H1 (cell line): Measurements from ENCODE around the gene PIGV. TPM values are rescaled to one million over a fixed set of nuclear protein-coding genes. Genes with fewer than 3 reads are reported as not detected.
"Not testable (repeated sequence)": the region's sequence is repeated elsewhere in the genome, so short reads cannot be mapped to it uniquely, and the experiment has no call there.

Experiments used
- CTCF ChIA-PET: fragments of 300-600 bp; sonication (Branson Sonifier 250); formaldehyde crosslinking; loops from one replicate; lab custom pipeline; 2021; ENCODE audit not compliant: partially characterized antibody; lab: Charles Lee
- POLR2A ChIA-PET: fragments of 300-600 bp; sonication (Branson Sonifier 250); formaldehyde crosslinking; loops from one replicate; lab custom pipeline; 2021; ENCODE audit warnings: inconsistent platforms; ENCODE audit not compliant: partially characterized antibody; lab: Charles Lee
- DNase-seq, 2 experiments: peaks; one replicate each; pipeline versions ENCODE4 v3.0.0 to v3.0.0-alpha.2; 2010 to 2022; ENCODE audit warnings: low spot score in 2 of 2, low read depth in 1 of 2, mixed read lengths in 1 of 2
- FAIRE-seq: peaks from 2 replicates; lab custom pipeline; 2011; peaks lifted over from hg19 to GRCh38; lab: Jason Lieb, UNC
- H2AFZ ChIP-seq: 2 replicates; pipeline ENCODE4 v1.8.1; 2012; ENCODE audit warnings: low read length, inconsistent platforms
- H2AK5ac ChIP-seq: 2 replicates; pipeline ENCODE4 v1.6.1; 2013; ENCODE audit warnings: low read depth, low read length
- H2BK120ac ChIP-seq: replicated peaks from 2 replicates; pipeline ENCODE3; 2013; ENCODE audit warnings: low read depth, low read length, inconsistent platforms
- H2BK12ac ChIP-seq: 2 replicates; pipeline ENCODE4 v1.6.1; 2013; ENCODE audit warnings: low read depth, low read length
- H2BK15ac ChIP-seq: 2 replicates; pipeline ENCODE4 v1.6.1; 2013; ENCODE audit warnings: low read length
- H2BK20ac ChIP-seq: 2 replicates; pipeline ENCODE4 v1.6.1; 2013; ENCODE audit warnings: low read length
- H2BK5ac ChIP-seq: 2 replicates; pipeline ENCODE4 v1.6.1; 2013; ENCODE audit warnings: low read depth, low read length
- H3K14ac ChIP-seq: 2 replicates; pipeline ENCODE4 v1.6.1; 2013; ENCODE audit warnings: inconsistent platforms; ENCODE audit not compliant: insufficient read length
- H3K18ac ChIP-seq: 2 replicates; pipeline ENCODE4 v1.6.1; 2013; ENCODE audit warnings: low read length; ENCODE audit errors: extremely low read depth
- H3K23ac ChIP-seq: 2 replicates; pipeline ENCODE4 v1.6.1; 2013; ENCODE audit warnings: inconsistent platforms; ENCODE audit not compliant: insufficient read length
- H3K23me2 ChIP-seq: 2 replicates; pipeline ENCODE4 v1.6.1; 2013; ENCODE audit warnings: low read depth, low read length
- H3K27ac ChIP-seq: 2 replicates; pipeline ENCODE4 v1.6.1; 2011; ENCODE audit warnings: low read depth, low read length, inconsistent platforms
- H3K27me3 ChIP-seq, 4 experiments: replicated peaks in 1 of 4; 1 replicate in 1 of 4; 2 replicates in 3 of 4; pipeline versions ENCODE4 v1.6.1 to v1.8.1; 2011 to 2013; ENCODE audit warnings: low read length in 3 of 4, mild to moderate bottlenecking in 3 of 4, inconsistent platforms in 2 of 4, mixed read lengths in 2 of 4, moderate library complexity in 1 of 4; ENCODE audit not compliant: control insufficient read depth in 3 of 4, insufficient read depth in 3 of 4; ENCODE audit errors: extremely low read depth in 1 of 4
- H3K36me3 ChIP-seq, 4 experiments: 2 replicates each; pipeline versions ENCODE4 v1.6.1 to v1.8.1; 2011 to 2013; ENCODE audit warnings: mild to moderate bottlenecking in 4 of 4, low read length in 3 of 4, moderate library complexity in 2 of 4, control low read depth in 1 of 4, inconsistent platforms in 1 of 4; ENCODE audit not compliant: insufficient read depth in 4 of 4, control insufficient read depth in 2 of 4
- H3K4ac ChIP-seq: replicated peaks from 2 replicates; pipeline ENCODE3; 2013; ENCODE audit warnings: low read length, low read depth, mixed read lengths, inconsistent platforms; ENCODE audit not compliant: insufficient read length
- H3K4me1 ChIP-seq, 4 experiments: replicated peaks in 1 of 4; 1 replicate in 1 of 4; 2 replicates in 3 of 4; pipeline versions ENCODE4 v1.6.1 to v1.8.1; 2011 to 2013; ENCODE audit warnings: low read length in 3 of 4, inconsistent platforms in 2 of 4, mixed read lengths in 1 of 4; ENCODE audit not compliant: insufficient read depth in 4 of 4, control insufficient read depth in 3 of 4
- H3K4me2 ChIP-seq, 2 experiments: 2 replicates each; pipeline versions ENCODE4 v1.6.1 to v1.8.1; 2011 to 2013; ENCODE audit warnings: low read depth in 2 of 2, low read length in 2 of 2, control low read depth in 1 of 2, inconsistent platforms in 1 of 2, mild to moderate bottlenecking in 1 of 2; ENCODE audit not compliant: insufficient read depth in 1 of 2
- H3K4me3 ChIP-seq, 4 experiments: fragments of 200-600, 300-600 bp in 1 of 4; sonication (generic), shearing (Covaris generic), sonication (Bioruptor Twin) in 1 of 4; 2 replicates each; pipeline versions ENCODE4 v1.5.1 to v1.8.1; 2011 to 2016; ENCODE audit warnings: low read length in 4 of 4, low read depth in 3 of 4, control low read depth in 2 of 4, inconsistent platforms in 2 of 4, mild to moderate bottlenecking in 2 of 4, mixed read lengths in 1 of 4, moderate library complexity in 1 of 4; ENCODE audit not compliant: insufficient read depth in 2 of 4; ENCODE audit errors: extremely low read depth in 1 of 4
- H3K56ac ChIP-seq: replicated peaks from 2 replicates; pipeline ENCODE3; 2013; ENCODE audit warnings: low read depth, mild to moderate bottlenecking, mixed read lengths, low read length, inconsistent platforms; ENCODE audit not compliant: insufficient read length
- H3K79me1 ChIP-seq: 2 replicates; pipeline ENCODE4 v1.6.1; 2013; ENCODE audit warnings: low read depth, low read length, control low read depth
- H3K79me2 ChIP-seq, 2 experiments: 2 replicates each; pipeline versions ENCODE4 v1.6.1 to v1.8.1; 2012 to 2013; ENCODE audit warnings: low read length in 2 of 2, mild to moderate bottlenecking in 2 of 2, inconsistent platforms in 1 of 2; ENCODE audit not compliant: insufficient read depth in 2 of 2, control insufficient read depth in 1 of 2
- H3K9ac ChIP-seq, 4 experiments: replicated peaks in 1 of 4; 1 replicate in 1 of 4; 2 replicates in 3 of 4; pipeline versions ENCODE4 v1.6.1 to v1.8.1; 2011 to 2013; ENCODE audit warnings: low read depth in 3 of 4, low read length in 3 of 4, control low read depth in 2 of 4, mild to moderate bottlenecking in 2 of 4, moderate library complexity in 2 of 4, inconsistent platforms in 1 of 4; ENCODE audit errors: extremely low read depth in 1 of 4
- H3K9me3 ChIP-seq, 2 experiments: 2 replicates each; pipeline versions ENCODE4 v1.6.1 to v1.8.1; 2012 to 2013; ENCODE audit warnings: mild to moderate bottlenecking in 2 of 2, moderate library complexity in 2 of 2, control low read depth in 1 of 2, inconsistent platforms in 1 of 2, low read depth in 1 of 2, low read length in 1 of 2, mixed read lengths in 1 of 2; ENCODE audit not compliant: insufficient read depth in 2 of 2
- H4K20me1 ChIP-seq, 2 experiments: replicated peaks in 1 of 2; 2 replicates each; pipeline versions ENCODE3 to v1.8.1; 2011 to 2013; ENCODE audit warnings: inconsistent platforms in 2 of 2, low read length in 2 of 2, mild to moderate bottlenecking in 1 of 2; ENCODE audit not compliant: insufficient read depth in 2 of 2, control insufficient read depth in 1 of 2
- H4K5ac ChIP-seq: 2 replicates; pipeline ENCODE4 v1.6.1; 2013; ENCODE audit warnings: low read length, low read depth, mixed read lengths, inconsistent platforms; ENCODE audit not compliant: insufficient read length
- H4K8ac ChIP-seq: 2 replicates; pipeline ENCODE4 v1.8.0; 2013; ENCODE audit warnings: mild to moderate bottlenecking, moderate library complexity, low read length, inconsistent platforms; ENCODE audit not compliant: insufficient read depth; ENCODE audit errors: extremely low read depth
- H4K91ac ChIP-seq: replicated peaks from 2 replicates; pipeline ENCODE3; 2013; ENCODE audit warnings: low read length, mixed read lengths, inconsistent platforms; ENCODE audit not compliant: insufficient read length
- whole genome bisulfite sequencing, 2 experiments: shearing (Covaris generic) in 1 of 2; methylation state at CpG; one replicate each; pipeline versions ENCODE4 v1.1.6 to v1.1.7; 2013 to 2015; ENCODE audit warnings: low lambda C conversion rate in 2 of 2, mixed read lengths in 2 of 2, inconsistent platforms in 1 of 2, low coverage in 1 of 2, missing lambda C conversion rate in 1 of 2; ENCODE audit not compliant: insufficient replicate concordance in 2 of 2, insufficient coverage in 1 of 2, insufficient read length in 1 of 2; ENCODE audit errors: extremely low coverage in 1 of 2, missing lambda C conversion rate in 1 of 2; 5-methylcytosine and 5-hydroxymethylcytosine counted together
- polyA plus RNA-seq, 7 experiments: library from polyadenylated mRNA; depleted of rRNA in 3 of 7; stranded (reverse) in 5 of 7; unstranded in 2 of 7; fragments of >200 nt in 5 of 7; fragments of 200-250 nt in 2 of 7; gene quantifications; 1 replicate in 5 of 7; 2 replicates in 1 of 7; 4 replicates in 1 of 7; pipeline versions ENCODE4 v1.2.1 to v1.2.3, GENCODE V29; 2011 to 2013; ENCODE audit warnings: missing spikeins in 2 of 7, mixed read lengths in 2 of 7
- total RNA-seq: library from RNA; stranded (reverse); fragmentation: NEBNext Ultra II Directional; extraction: Animal tissue kit (Norgen Biotek cat#: 25700); gene quantifications from 2 replicates; pipeline ENCODE4 v1.2.1, GENCODE V29; 2021

Gene PIGV
- total and polyA plus RNA-seq, 2 of the 8 experiments (the other 6 are each of a cell fraction or from before 2014, with no cell fraction given), result 8.5 to 20.9 TPM

DNA sequence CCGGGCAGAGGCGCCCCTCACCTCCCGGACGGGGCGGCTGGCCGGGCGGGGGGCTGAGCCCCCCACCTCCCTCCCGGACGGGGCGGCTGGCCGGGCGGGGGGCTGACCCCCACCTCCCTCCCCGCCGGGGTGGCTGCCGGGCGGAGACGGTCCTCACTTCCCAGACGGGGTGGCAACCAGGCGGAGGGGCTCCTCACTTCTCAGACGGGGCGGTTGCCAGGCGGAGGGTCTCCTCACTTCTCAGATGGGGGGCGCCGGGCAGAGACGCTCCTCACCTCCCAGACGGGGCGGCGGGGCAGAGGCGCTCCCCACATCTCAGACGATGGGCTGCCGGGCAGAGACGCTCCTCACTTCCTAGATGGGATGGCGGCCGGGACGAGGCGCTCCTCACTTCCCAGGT, 16.2 kb downstream of the PIGV start:
- H3K27ac ChIP-seq, H2AFZ ChIP-seq, H4K8ac ChIP-seq, H2BK120ac ChIP-seq, H3K56ac ChIP-seq, H2BK12ac ChIP-seq, H3K23me2 ChIP-seq, H4K5ac ChIP-seq, H3K4ac ChIP-seq, CTCF ChIA-PET, H4K91ac ChIP-seq, H4K20me1 ChIP-seq, H3K14ac ChIP-seq, H2BK5ac ChIP-seq, H3K9ac ChIP-seq, H3K36me3 ChIP-seq, H3K4me3 ChIP-seq, DNase-seq, H2BK20ac ChIP-seq, H3K4me2 ChIP-seq, H3K9me3 ChIP-seq, FAIRE-seq, H2BK15ac ChIP-seq, H3K79me2 ChIP-seq, H2AK5ac ChIP-seq, POLR2A ChIA-PET, H3K18ac ChIP-seq, H3K79me1 ChIP-seq, H3K23ac ChIP-seq, H3K27me3 ChIP-seq: not testable (repeated sequence)
- H3K4me1 ChIP-seq, result peaks cover 3 to 12% (median 5%) of the 10 kb centered on the region in 4 experiments; a peak in 4 of 7 replicates
- no CpG with 5 or more reads among the region's 36 CpGs for WGBS, 2 experiments
